Measurements from ENCODE around the gene CFAP74. TPM values are rescaled to one million over a fixed set of nuclear protein-coding genes. Genes with fewer than 3 reads are reported as not detected.
"Not testable (repeated sequence)": the region's sequence is repeated elsewhere in the genome, so short reads cannot be mapped to it uniquely, and the experiment has no call there.

The CFAP74 gene
- total RNA-seq, 1 donor from 2014 or later: not detected

DNA sequence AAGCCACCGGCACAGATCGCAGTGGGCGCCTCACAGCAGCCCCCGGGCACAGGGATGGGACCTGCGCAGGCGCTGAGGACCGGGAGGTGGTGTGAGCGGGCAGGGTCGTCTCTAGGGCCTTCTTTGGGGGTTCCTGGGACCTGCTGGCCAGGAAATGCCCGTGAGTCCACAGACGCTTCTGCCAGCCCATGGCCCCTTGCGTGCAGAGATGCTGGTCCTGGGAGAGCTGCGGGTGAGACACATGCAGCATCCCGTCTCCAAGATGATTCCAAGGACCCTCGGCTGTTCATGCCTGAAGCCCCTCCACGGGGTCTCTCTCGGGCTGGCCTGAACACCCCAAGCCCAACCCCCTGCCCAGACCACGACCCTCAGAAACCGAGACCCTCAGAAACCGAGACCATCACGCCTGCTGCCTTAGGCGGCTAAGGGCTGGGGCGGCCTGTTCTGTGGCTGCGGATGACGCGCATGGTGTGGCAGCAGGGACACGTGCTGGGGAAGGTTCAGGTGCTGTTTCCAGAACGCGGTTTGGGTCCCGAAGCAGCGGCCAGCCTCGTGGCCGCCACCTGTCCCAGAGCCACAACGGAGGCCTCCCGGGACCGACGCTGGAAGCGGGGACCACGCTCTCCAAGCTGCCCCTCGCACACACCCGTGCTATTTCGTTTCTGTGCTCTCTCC is 23.0 kb downstream of the CFAP74 start:
- no peak for DNase-seq (ENCODE audit: low read depth)
- no peak for TF ChIP-seq CTCF (conservative IDR thresholded peaks at IDR 0.05; ENCODE audit: low read depth, low read length)
- H3K4me3 ChIP-seq (ENCODE audit: low read depth, low read length): no peak overlapping the region

- no peak overlapping the region for H3K4me3 ChIP-seq (ENCODE audit: low read depth, low read length)
- DNase-seq (ENCODE audit: low read depth): no peak
- TF ChIP-seq CTCF (conservative IDR thresholded peaks at IDR 0.05; ENCODE audit: low read depth, low read length): no peak
Observed at GRCh38 chr1:1979482-1980165, 24.0 kb downstream of the CFAP74 start.

DNA sequence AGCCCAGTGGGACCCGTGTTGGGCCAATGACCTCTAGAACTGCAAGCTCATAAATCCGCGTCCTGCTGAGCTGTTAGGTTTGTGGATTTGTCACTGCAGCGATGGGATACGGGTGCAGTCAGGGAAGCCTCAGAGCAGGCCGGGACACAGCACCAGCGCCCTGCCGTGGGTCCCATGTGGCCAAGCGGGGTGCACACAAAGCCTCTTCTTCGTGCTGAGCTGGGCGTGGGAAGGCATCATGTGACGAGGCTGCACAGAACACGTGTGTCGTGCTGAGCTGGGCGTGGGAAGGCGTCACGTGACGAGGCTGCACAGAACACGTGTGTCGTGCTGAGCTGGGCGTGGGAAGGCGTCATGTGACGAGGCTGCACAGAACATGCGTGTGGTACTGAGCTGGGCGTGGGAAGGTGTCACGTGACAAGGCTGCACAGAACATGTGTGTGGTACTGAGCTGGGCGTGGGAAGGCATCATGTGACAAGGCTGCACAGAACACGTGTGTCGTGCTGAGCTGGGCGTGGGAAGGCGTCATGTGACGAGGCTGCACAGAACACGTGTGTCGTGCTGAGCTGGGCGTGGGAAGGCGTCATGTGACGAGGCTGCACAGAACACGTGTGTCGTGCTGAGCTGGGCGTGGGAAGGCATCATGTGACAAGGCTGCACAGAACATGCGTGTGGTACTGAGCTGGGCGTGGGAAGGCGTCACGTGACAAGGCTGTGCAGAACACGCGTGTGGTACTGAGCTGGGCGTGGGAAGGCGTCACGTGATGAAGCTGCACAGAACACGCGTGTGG is 24.7 kb downstream of the CFAP74 start:
- not testable (repeated sequence) for DNase-seq (ENCODE audit: low read depth); H3K4me3 ChIP-seq (ENCODE audit: low read depth, low read length)

DNA sequence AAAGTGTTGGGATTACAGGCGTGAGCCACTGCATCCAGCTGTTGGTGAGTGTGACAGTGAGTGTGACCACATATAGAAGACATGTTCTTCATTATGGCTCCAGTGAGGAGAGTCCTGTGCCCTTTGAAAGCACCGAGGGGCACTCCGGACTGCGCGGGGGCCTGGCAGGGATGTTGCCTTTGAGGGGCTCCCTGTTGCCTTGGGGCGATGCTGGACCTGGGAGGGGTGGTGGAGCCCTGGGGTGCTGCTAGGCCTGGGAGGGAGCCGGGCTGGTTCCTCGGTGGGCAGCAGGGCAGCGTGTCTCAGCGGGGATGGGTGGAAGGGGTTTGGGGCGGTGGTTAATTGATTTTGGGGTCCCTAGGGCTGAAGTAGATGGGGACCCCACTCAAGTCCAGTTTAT is 25.5 kb downstream of the CFAP74 start:
- no peak for DNase-seq (ENCODE audit: low read depth)
- no peak for TF ChIP-seq CTCF (conservative IDR thresholded peaks at IDR 0.05; ENCODE audit: low read depth, low read length)
- H3K4me3 ChIP-seq (ENCODE audit: low read depth, low read length): no peak overlapping the region

GRCh38 chr1:1976031-1976430 is 27.6 kb downstream of the CFAP74 start:
- no peak overlapping the region for H3K4me3 ChIP-seq (ENCODE audit: low read depth, low read length)
- TF ChIP-seq CTCF (conservative IDR thresholded peaks at IDR 0.05; ENCODE audit: low read depth, low read length): no peak

DNA sequence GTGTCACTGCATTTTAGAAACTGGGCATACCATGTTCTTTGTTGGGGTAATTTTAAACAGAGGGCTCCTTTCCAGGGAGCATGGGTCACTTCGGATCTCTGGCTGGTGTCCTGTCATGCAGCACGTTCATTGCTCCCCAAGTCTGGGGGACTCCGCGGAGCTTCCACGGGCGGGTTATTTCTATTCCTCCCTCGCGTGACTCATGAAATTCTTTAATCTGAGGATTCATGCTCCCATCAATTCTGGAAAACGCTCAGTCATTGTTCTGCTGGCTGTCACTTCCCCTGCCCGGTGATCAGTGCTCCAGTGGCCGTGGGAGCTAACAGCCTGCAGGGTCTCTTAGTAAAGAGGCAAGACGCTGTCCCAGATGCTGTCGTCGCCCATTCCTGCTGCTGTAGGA is 28.1 kb downstream of the CFAP74 start:
- no peak for DNase-seq (ENCODE audit: low read depth)
- no peak for TF ChIP-seq CTCF (conservative IDR thresholded peaks at IDR 0.05; ENCODE audit: low read depth, low read length)
- no peak overlapping the region for H3K4me3 ChIP-seq (ENCODE audit: low read depth, low read length)

More at GRCh38 chr1:1976031-1976430, 27.6 kb downstream of the CFAP74 start:
- DNase-seq (ENCODE audit: low read depth): no peak

- no peak for TF ChIP-seq CTCF (conservative IDR thresholded peaks at IDR 0.05; ENCODE audit: low read depth, low read length)
- no peak overlapping the region for H3K4me3 ChIP-seq (ENCODE audit: low read depth, low read length)
- no peak for DNase-seq (ENCODE audit: low read depth)
Observed at GRCh38 chr1:1974834-1975233, 28.8 kb downstream of the CFAP74 start.

All from epithelial cell of proximal tubule (primary cell).